Panc1 (cell line): ENCODE results near the gene EIF4E1B. TPM values are rescaled to one million over a fixed set of nuclear protein-coding genes. Genes with fewer than 3 reads are reported as not detected.

Experiments
- ATAC-seq: fragments of 200-7000 bp; cut with Tn5 transposase; 2 replicates; pipeline ENCODE4 v1.9.1; 2020; ENCODE audit warnings: mild to moderate bottlenecking, moderate library complexity
- BruUV-seq: library from RNA; stranded (reverse); fragments of 400-500 nt; replicated peaks from 2 replicates; lab custom pipeline; 2021; lab: Mats Ljungman, UMichigan
- CTCF ChIA-PET: fragments of 300-600 bp; sonication (Branson Sonifier 250); formaldehyde crosslinking; loops from one replicate; lab custom pipeline; 2022; ENCODE audit warnings: antibody characterized with exemption; lab: Charles Lee
- POLR2A ChIA-PET: fragments of 300-600 bp; sonication (Branson Sonifier 250); formaldehyde crosslinking; loops from one replicate; lab custom pipeline; 2022; ENCODE audit warnings: antibody characterized with exemption; lab: Charles Lee
- DNase-seq: peaks from one replicate; pipeline ENCODE4 v3.0.0-alpha.2; 2010; ENCODE audit warnings: low read depth, low spot score
- H3K27ac ChIP-seq: 2 replicates; pipeline ENCODE4 v1.5.1; 2011; ENCODE audit warnings: mild to moderate bottlenecking, low read length, inconsistent platforms
- H3K27me3 ChIP-seq: fragments of 200-500 bp; sonication (Bioruptor generic); 2 replicates; pipeline ENCODE4 v1.6.0; 2014; ENCODE audit warnings: low read length, inconsistent platforms; ENCODE audit not compliant: control insufficient read depth, insufficient read depth
- H3K36me3 ChIP-seq: fragments of 200-500 bp; sonication (Bioruptor generic); 2 replicates; pipeline ENCODE4 v1.5.1; 2014; ENCODE audit warnings: inconsistent platforms, mild to moderate bottlenecking, low read length, moderate library complexity; ENCODE audit not compliant: control insufficient read depth, insufficient read depth
- H3K4me1 ChIP-seq: 2 replicates; pipeline ENCODE4 v1.5.1; 2011; ENCODE audit warnings: inconsistent platforms, mild to moderate bottlenecking, low read length, moderate library complexity; ENCODE audit not compliant: control insufficient read depth, insufficient read depth
- H3K4me3 ChIP-seq, 2 experiments: 2 replicates each; pipeline ENCODE4 v1.5.1; 2011 to 2012; ENCODE audit warnings: low read depth in 2 of 2, low read length in 2 of 2, mild to moderate bottlenecking in 2 of 2, inconsistent platforms in 1 of 2, moderate library complexity in 1 of 2
- H3K9me3 ChIP-seq: fragments of 200-500 bp; sonication (Bioruptor generic); 2 replicates; pipeline ENCODE4 v1.5.1; 2014; ENCODE audit warnings: low read depth, mild to moderate bottlenecking, inconsistent platforms, low read length, moderate library complexity; ENCODE audit not compliant: control insufficient read depth, insufficient read depth
- POLR2AphosphoS5 ChIP-seq: IDR thresholded peaks from 2 replicates; pipeline ENCODE4 v1.6.1; 2012; ENCODE audit warnings: mild to moderate bottlenecking, low read depth, low read length, moderate library complexity
- REST ChIP-seq, 2 experiments: IDR thresholded peaks; 2 replicates each; pipeline ENCODE4 v1.6.1; 2011 to 2012; ENCODE audit warnings: low read depth in 2 of 2, control low read depth in 1 of 2, low read length in 1 of 2, mild to moderate bottlenecking in 1 of 2, moderate library complexity in 1 of 2; ENCODE audit not compliant: insufficient read depth in 1 of 2
- SIN3A ChIP-seq: IDR thresholded peaks from 2 replicates; pipeline ENCODE4 v1.6.1; 2012; ENCODE audit warnings: low read depth, mild to moderate bottlenecking, low read length, moderate library complexity, borderline replicate concordance; ENCODE audit not compliant: insufficient read depth
- TCF7L2 ChIP-seq: IDR thresholded peaks from 2 replicates; pipeline ENCODE4 v1.6.1; 2011; ENCODE audit warnings: mild to moderate bottlenecking, low read depth, low read length, inconsistent platforms
- in situ Hi-C: cut with HindIII; loops from 2 replicates; pipeline ENCODE4 v1.10.0; 2016; ENCODE audit warnings: low sequenced_read_pairs, low pct_unique_long_range_greater_than_20kb
- intact Hi-C: fragments of 100-400 bp; cut with micrococcal nuclease; formaldehyde crosslinking; loops from one replicate; pipeline ENCODE4 v1.10.0; 2022; ENCODE audit not compliant: unreplicated experiment
- total RNA-seq: library from RNA; stranded (reverse); gene quantifications from one replicate; pipeline ENCODE4 v1.2.1, GENCODE V29; 2021; ENCODE audit not compliant: unreplicated experiment
- TF ChIP-seq, protein P1 (sequence below): fragments of 450-650 bp; IDR thresholded peaks from 2 replicates; pipeline ENCODE4 v1.5.1; 2017; ENCODE audit warnings: mild to moderate bottlenecking

The EIF4E1B gene
- total RNA-seq, 1 experiment from 2014 or later = not detected

DNA sequence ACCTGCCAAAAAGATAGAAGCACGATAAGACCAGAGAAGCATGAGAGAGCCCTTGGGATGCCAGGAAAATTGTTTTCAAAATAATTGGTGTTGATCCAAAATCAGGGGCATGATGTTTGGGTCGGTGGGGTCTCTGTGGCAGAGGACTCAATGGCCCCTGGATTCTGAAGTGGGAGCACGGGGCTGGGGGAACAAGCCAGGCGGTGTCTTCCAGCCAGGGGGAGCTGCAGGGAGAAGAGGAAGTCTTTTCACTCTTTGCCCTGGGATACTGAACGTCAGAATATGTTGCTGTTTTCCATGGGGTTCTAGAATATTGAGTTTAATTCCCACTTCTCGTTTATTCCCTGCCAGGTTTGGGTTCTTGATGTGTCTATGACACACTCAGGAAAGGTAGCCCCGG, 37.2 kb downstream of the EIF4E1B start:
- CTCF ChIA-PET = interaction anchor here (1.1 kb wide), 1 partner anchor 184 kb away, joined by 3 read pairs; no protein-coding TSS in a partner anchor
- intact Hi-C loops = no loop called here

GRCh38 chr5:176670449-176670848, 40.0 kb downstream of the EIF4E1B start:
- in situ Hi-C loops = no loop called here
- Histone ChIP-seq H3K36me3 (no peaks in the 10 kb centered on the region), H3K9me3 (no peaks in the 10 kb centered on the region), H3K27me3 (peaks cover 5% of the 10 kb centered on the region; the same call in 1 of the 2 replicates), H3K4me1 (no peaks in the 10 kb centered on the region), H3K27ac (no peak overlapping the region), H3K4me3 (no peak overlapping the region)
- intact Hi-C loops = no loop called here
- ATAC-seq (no peak), DNase-seq (no peak)
- no peak for TF ChIP-seq POLR2AphosphoS5
- TF ChIP-seq TCF7L2 = no peak
- TF ChIP-seq REST (IDR thresholded peaks at IDR 0.05; ENCODE audit: insufficient read depth in 1 of 2, low read depth in 2 of 2, low read length in 1 of 2) = no peak
- TF ChIP-seq, protein P1, sequence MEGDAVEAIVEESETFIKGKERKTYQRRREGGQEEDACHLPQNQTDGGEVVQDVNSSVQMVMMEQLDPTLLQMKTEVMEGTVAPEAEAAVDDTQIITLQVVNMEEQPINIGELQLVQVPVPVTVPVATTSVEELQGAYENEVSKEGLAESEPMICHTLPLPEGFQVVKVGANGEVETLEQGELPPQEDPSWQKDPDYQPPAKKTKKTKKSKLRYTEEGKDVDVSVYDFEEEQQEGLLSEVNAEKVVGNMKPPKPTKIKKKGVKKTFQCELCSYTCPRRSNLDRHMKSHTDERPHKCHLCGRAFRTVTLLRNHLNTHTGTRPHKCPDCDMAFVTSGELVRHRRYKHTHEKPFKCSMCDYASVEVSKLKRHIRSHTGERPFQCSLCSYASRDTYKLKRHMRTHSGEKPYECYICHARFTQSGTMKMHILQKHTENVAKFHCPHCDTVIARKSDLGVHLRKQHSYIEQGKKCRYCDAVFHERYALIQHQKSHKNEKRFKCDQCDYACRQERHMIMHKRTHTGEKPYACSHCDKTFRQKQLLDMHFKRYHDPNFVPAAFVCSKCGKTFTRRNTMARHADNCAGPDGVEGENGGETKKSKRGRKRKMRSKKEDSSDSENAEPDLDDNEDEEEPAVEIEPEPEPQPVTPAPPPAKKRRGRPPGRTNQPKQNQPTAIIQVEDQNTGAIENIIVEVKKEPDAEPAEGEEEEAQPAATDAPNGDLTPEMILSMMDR = no peak
- TF ChIP-seq SIN3A = no peak
- BruUV-seq = no TSS peak
- ChIA-PET CTCF (interaction anchor here (0.7 to 1.9 kb wide), 2 partner anchors 10 to 203 kb away, joined by 5 read pairs; no protein-coding TSS in a partner anchor), POLR2A (no interaction called here)

More for the DNA sequence above, 37.2 kb downstream of the EIF4E1B start:
- TF ChIP-seq REST (IDR thresholded peaks at IDR 0.05; ENCODE audit: insufficient read depth in 1 of 2, low read depth in 2 of 2, low read length in 1 of 2) = no peak
- no peak for TF ChIP-seq SIN3A
- TF ChIP-seq, protein P1 = no peak
- no peak for TF ChIP-seq TCF7L2
- TF ChIP-seq POLR2AphosphoS5 = no peak
- Histone ChIP-seq H3K9me3 (no peaks in the 10 kb centered on the region), H3K36me3 (no peaks in the 10 kb centered on the region), H3K27ac (no peak overlapping the region), H3K27me3 (peaks cover 5% of the 10 kb centered on the region; the same call in 1 of the 2 replicates), H3K4me1 (no peaks in the 10 kb centered on the region), H3K4me3 (no peak overlapping the region)
- no TSS peak for BruUV-seq
- POLR2A ChIA-PET = no interaction called here
- in situ Hi-C loops = no loop called here
- ATAC-seq (no peak), DNase-seq (no peak)
